GM12801 (cell line): Measurements from ENCODE around the gene VTN.

Experiments
- CTCF ChIP-seq: IDR thresholded peaks from one replicate; pipeline ENCODE4 v1.5.1; 2011; ENCODE audit warnings: control low read depth; ENCODE audit not compliant: insufficient read length; ENCODE audit errors: extremely low read depth

VTN gene

GRCh38 chr17:28367641-28368305, 2.3 kb downstream of the VTN start:
- TF ChIP-seq CTCF: no peak

GRCh38 chr17:28366605-28367004, 3.5 kb downstream of the VTN start:
- no peak for TF ChIP-seq CTCF

- no peak for TF ChIP-seq CTCF
Observed at GRCh38 chr17:28365487-28365886, 4.6 kb downstream of the VTN start.

GRCh38 chr17:28364665-28365363, 5.3 kb downstream of the VTN start, which contains the start of gene SEBOX:
Gene SEBOX (minus strand): TSS chr17:28365199. CDS start chr17:28365151, 48 bp downstream.
- TF ChIP-seq CTCF: no peak

GRCh38 chr17:28363776-28364650, 6.1 kb downstream of the VTN start:
- no peak for TF ChIP-seq CTCF

- no peak for TF ChIP-seq CTCF
Observed at GRCh38 chr17:28363186-28363585, 6.9 kb downstream of the VTN start.

GRCh38 chr17:28357901-28358197, 12.3 kb downstream of the VTN start:
- TF ChIP-seq CTCF: no peak
